HCT116 (cell line): ENCODE results near the gene CEMP1. TPM values are rescaled to one million over a fixed set of nuclear protein-coding genes. Genes with fewer than 3 reads are reported as not detected.

Source experiments
- ATAC-seq: fragments of 200-7000 bp; cut with Tn5 transposase; 2 replicates; pipeline ENCODE4 v1.9.1; 2020; ENCODE audit warnings: mild to moderate bottlenecking, moderate library complexity
- BruUV-seq: library from RNA; stranded (reverse); fragments of 400-500 nt; replicated peaks from 2 replicates; lab custom pipeline; 2021; lab: Mats Ljungman, UMichigan
- CTCF ChIA-PET: fragments of 300-600 bp; sonication (Branson Sonifier 250); formaldehyde crosslinking; loops from one replicate; lab custom pipeline; 2021; ENCODE audit warnings: antibody characterized with exemption; lab: Charles Lee
- POLR2A ChIA-PET: fragments of 300-600, 350-600 bp; sonication (Branson Sonifier 250); formaldehyde crosslinking; loops from one replicate; lab custom pipeline; 2021; ENCODE audit warnings: antibody characterized with exemption; lab: Charles Lee
- RAD21 ChIA-PET, 2 experiments: fragments of 300-600 bp; sonication (Branson Sonifier 250); formaldehyde crosslinking; loops; one replicate each; lab custom pipeline; 2023; ENCODE audit warnings: low total read pairs in 2 of 2; ENCODE audit not compliant: uncharacterized antibody in 2 of 2, unreplicated experiment in 2 of 2, low non-redundant PET in 1 of 2; lab: Charles Lee
- DNase-seq: peaks from one replicate; pipeline ENCODE4 v3.0.0-alpha.2; 2010; ENCODE audit warnings: low read depth, low spot score
- H2AFZ ChIP-seq: fragments of 200-600 bp; shearing (Covaris generic), sonication (generic); 2 replicates; pipeline ENCODE4 v1.6.1; 2017; ENCODE audit warnings: low read depth, mixed run types, mixed read lengths, antibody characterized with exemption, low read length; ENCODE audit not compliant: poor library complexity, severe bottlenecking
- H3K27ac ChIP-seq: 2 replicates; pipeline ENCODE4 v1.5.1; 2012; ENCODE audit warnings: low read depth, low read length
- H3K27me3 ChIP-seq: fragments of 200-600 bp; sonication (generic); 2 replicates; pipeline ENCODE4 v1.6.1; 2016; ENCODE audit warnings: mixed run types, low read length, mixed read lengths; ENCODE audit not compliant: insufficient read depth
- H3K36me3 ChIP-seq, 2 experiments: fragments of 200-500 bp in 1 of 2; fragments of 200-600 bp in 1 of 2; sonication (Bioruptor generic) in 1 of 2; sonication (generic) in 1 of 2; 2 replicates each; pipeline versions ENCODE4 v1.5.1 to v1.6.1; 2014 to 2016; ENCODE audit warnings: low read length in 2 of 2, inconsistent platforms in 1 of 2, mixed read lengths in 1 of 2, mixed run types in 1 of 2; ENCODE audit not compliant: insufficient read depth in 2 of 2, control insufficient read depth in 1 of 2
- H3K4me1 ChIP-seq, 2 experiments: fragments of 200-600 bp in 1 of 2; sonication (generic) in 1 of 2; 2 replicates each; pipeline versions ENCODE4 v1.5.1 to v1.6.1; 2012 to 2017; ENCODE audit warnings: low read length in 2 of 2, inconsistent platforms in 1 of 2, mild to moderate bottlenecking in 1 of 2, mixed read lengths in 1 of 2, mixed run types in 1 of 2, moderate library complexity in 1 of 2; ENCODE audit not compliant: insufficient read depth in 2 of 2, control insufficient read depth in 1 of 2
- H3K4me2 ChIP-seq: fragments of 200-600 bp; sonication (generic); 2 replicates; pipeline ENCODE4 v1.6.1; 2017; ENCODE audit warnings: mixed run types, low read length, mixed read lengths
- H3K4me3 ChIP-seq, 2 experiments: fragments of 200-600 bp in 1 of 2; sonication (generic) in 1 of 2; replicated peaks in 1 of 2; 2 replicates each; pipeline ENCODE4 v1.5.1; 2011 to 2016; ENCODE audit warnings: low read length in 2 of 2, control low read depth in 1 of 2, low read depth in 1 of 2, mild to moderate bottlenecking in 1 of 2, mixed read lengths in 1 of 2, mixed run types in 1 of 2
- H3K79me2 ChIP-seq: fragments of 200-600 bp; sonication (generic); 2 replicates; pipeline ENCODE4 v1.6.1; 2017; ENCODE audit warnings: mild to moderate bottlenecking, mixed run types, low read length, moderate library complexity, mixed read lengths; ENCODE audit not compliant: insufficient read depth
- H3K9ac ChIP-seq: fragments of 200-600 bp; sonication (generic); 2 replicates; pipeline ENCODE4 v1.6.1; 2016; ENCODE audit warnings: low read length, mixed read lengths
- H3K9me2 ChIP-seq: fragments of 200-600 bp; sonication (generic), shearing (Covaris generic); 2 replicates; pipeline ENCODE4 v1.6.1; 2017; ENCODE audit warnings: mixed run types, mild to moderate bottlenecking, moderate library complexity; ENCODE audit not compliant: insufficient read depth
- H3K9me3 ChIP-seq, 2 experiments: fragments of 200-500 bp in 1 of 2; fragments of 200-600 bp in 1 of 2; sonication (Bioruptor generic) in 1 of 2; sonication (generic) in 1 of 2; 2 replicates each; pipeline ENCODE4 v1.6.1; 2014 to 2017; ENCODE audit warnings: low read length in 2 of 2, mixed read lengths in 2 of 2, inconsistent platforms in 1 of 2, low read depth in 1 of 2, mild to moderate bottlenecking in 1 of 2, mixed run types in 1 of 2, moderate library complexity in 1 of 2; ENCODE audit not compliant: control insufficient read depth in 1 of 2, insufficient read depth in 1 of 2
- H4K20me1 ChIP-seq: fragments of 200-600 bp; sonication (generic), shearing (Covaris generic); 2 replicates; pipeline ENCODE4 v1.6.1; 2017; ENCODE audit warnings: mixed run types, mild to moderate bottlenecking, moderate library complexity; ENCODE audit not compliant: insufficient read depth
- ELF1 ChIP-seq: IDR thresholded peaks from 2 replicates; pipeline ENCODE4 v1.6.1; 2012; ENCODE audit warnings: low read depth, borderline replicate concordance
- EZH2 ChIP-seq: fragments of 200-600 bp; sonication (generic); IDR thresholded peaks from 2 replicates; pipeline ENCODE4 v1.6.1; 2017; ENCODE audit warnings: antibody characterized with exemption, mixed run types
- REST ChIP-seq: IDR thresholded peaks from 2 replicates; pipeline ENCODE4 v1.6.1; 2012; ENCODE audit warnings: low read depth
- SRF ChIP-seq: IDR thresholded peaks from 2 replicates; pipeline ENCODE4 v1.6.1; 2012; ENCODE audit warnings: low read depth
- TCF7L2 ChIP-seq: IDR thresholded peaks from 2 replicates; pipeline ENCODE4 v1.7.0; 2011; ENCODE audit warnings: borderline replicate concordance, inconsistent platforms; ENCODE audit not compliant: insufficient read depth, insufficient read length; ENCODE audit errors: extremely low read depth
- ZNF274 ChIP-seq: fragments of 200-500 bp; sonication (Bioruptor generic); IDR thresholded peaks from 2 replicates; pipeline ENCODE4 v1.6.1; 2014; ENCODE audit warnings: mild to moderate bottlenecking, low read depth, low read length, inconsistent platforms
- intact Hi-C: fragments of 100-400 bp; cut with micrococcal nuclease; formaldehyde crosslinking; loops from 2 replicates; pipeline ENCODE4 v1.10.0; 2022
- total RNA-seq: library from RNA; stranded (reverse); gene quantifications from one replicate; pipeline ENCODE4 v1.2.1, GENCODE V29; 2021; ENCODE audit not compliant: unreplicated experiment
- TF ChIP-seq, protein P1 (sequence below), 3 experiments: fragments of 200-600 bp in 1 of 3; sonication (generic) in 1 of 3; IDR thresholded peaks in 2 of 3; conservative IDR thresholded peaks in 1 of 3; 2 replicates each; pipeline ENCODE4 v1.5.1; 2012 to 2017; ENCODE audit warnings: low read depth in 2 of 3, low read length in 2 of 3, antibody characterized with exemption in 1 of 3, borderline replicate concordance in 1 of 3, control low read depth in 1 of 3, mild to moderate bottlenecking in 1 of 3, mixed read lengths in 1 of 3, mixed run types in 1 of 3, moderate library complexity in 1 of 3; ENCODE audit not compliant: insufficient read depth in 1 of 3

Gene CEMP1
- total RNA-seq, 1 experiment from 2014 or later, result 0.32 TPM

DNA sequence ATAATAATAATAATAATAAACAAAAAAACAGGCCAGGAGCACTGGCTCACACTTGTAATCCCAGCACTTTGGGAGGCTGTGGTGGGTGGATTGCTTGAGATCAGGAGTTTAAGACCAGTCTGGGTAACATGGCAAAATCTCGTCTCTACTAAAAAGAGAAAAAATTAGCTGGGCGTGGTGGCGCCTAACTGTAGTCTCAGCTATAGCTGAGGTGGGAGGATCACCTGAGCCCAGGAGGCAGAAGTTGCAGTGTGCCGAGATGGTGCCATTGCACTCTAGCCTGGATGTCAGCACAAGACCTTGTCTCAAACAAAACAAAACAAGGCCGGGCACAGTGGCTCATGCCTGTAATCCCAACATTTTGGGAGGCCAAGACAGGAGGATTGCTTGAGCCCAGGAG lies 36.2 kb downstream of the CEMP1 start:
- Histone ChIP-seq H4K20me1 (no peaks in the 10 kb centered on the region), H2AFZ (no peak overlapping the region), H3K4me1 (no peaks in the 10 kb centered on the region), H3K4me2 (no peak overlapping the region), H3K36me3 (no peaks in the 10 kb centered on the region; a peak in 1 of 4 replicates), H3K9me2 (no peaks in the 10 kb centered on the region), H3K27me3 (no peaks in the 10 kb centered on the region), H3K79me2 (peaks cover 14% of the 10 kb centered on the region; the same call in 1 of the 2 replicates), H3K9ac (no peak overlapping the region), H3K4me3 (no peak overlapping the region), H3K9me3 (no peaks in the 10 kb centered on the region), H3K27ac (no peak overlapping the region)
- no TSS peak for BruUV-seq
- ATAC-seq (no peak), DNase-seq (no peak)
- ChIA-PET CTCF (no interaction called here), POLR2A (no interaction called here), RAD21 (no interaction called here)
- TF ChIP-seq TCF7L2 (no peak), ZNF274 (no peak), ELF1 (no peak), SRF (no peak), EZH2 (no peak), REST (no peak)
- TF ChIP-seq, protein P1, sequence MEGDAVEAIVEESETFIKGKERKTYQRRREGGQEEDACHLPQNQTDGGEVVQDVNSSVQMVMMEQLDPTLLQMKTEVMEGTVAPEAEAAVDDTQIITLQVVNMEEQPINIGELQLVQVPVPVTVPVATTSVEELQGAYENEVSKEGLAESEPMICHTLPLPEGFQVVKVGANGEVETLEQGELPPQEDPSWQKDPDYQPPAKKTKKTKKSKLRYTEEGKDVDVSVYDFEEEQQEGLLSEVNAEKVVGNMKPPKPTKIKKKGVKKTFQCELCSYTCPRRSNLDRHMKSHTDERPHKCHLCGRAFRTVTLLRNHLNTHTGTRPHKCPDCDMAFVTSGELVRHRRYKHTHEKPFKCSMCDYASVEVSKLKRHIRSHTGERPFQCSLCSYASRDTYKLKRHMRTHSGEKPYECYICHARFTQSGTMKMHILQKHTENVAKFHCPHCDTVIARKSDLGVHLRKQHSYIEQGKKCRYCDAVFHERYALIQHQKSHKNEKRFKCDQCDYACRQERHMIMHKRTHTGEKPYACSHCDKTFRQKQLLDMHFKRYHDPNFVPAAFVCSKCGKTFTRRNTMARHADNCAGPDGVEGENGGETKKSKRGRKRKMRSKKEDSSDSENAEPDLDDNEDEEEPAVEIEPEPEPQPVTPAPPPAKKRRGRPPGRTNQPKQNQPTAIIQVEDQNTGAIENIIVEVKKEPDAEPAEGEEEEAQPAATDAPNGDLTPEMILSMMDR (IDR thresholded peaks at IDR 0.05 in 2 of 3, conservative IDR thresholded peaks at IDR 0.05 in 1 of 3; ENCODE audit: borderline replicate concordance in 1 of 3, insufficient read depth in 1 of 3, low read depth in 2 of 3, low read length in 2 of 3), result no peak
- intact Hi-C loops, result no loop called here
